Smooth muscle cell (in vitro differentiated cells): ENCODE data around the gene VWA3B. TPM values are rescaled to one million over a fixed set of nuclear protein-coding genes. Genes with fewer than 3 reads are reported as not detected.

Source experiments
- DNase-seq: peaks from one replicate; lab custom pipeline; 2025; ENCODE audit not compliant: unreplicated experiment; lab: John Stamatoyannopoulos, UW
- H2AFZ ChIP-seq: fragments of 200-600 bp; sonication (generic); 2 replicates; pipeline ENCODE4 v1.6.0; 2016; ENCODE audit warnings: antibody characterized with exemption, low read depth, mild to moderate bottlenecking
- H3F3A ChIP-seq: fragments of 200-600 bp; sonication (generic); 2 replicates; pipeline ENCODE4 v1.6.0; 2017; ENCODE audit warnings: antibody characterized with exemption, low read depth
- H3K27ac ChIP-seq: fragments of 200-600 bp; sonication (generic); 2 replicates; pipeline ENCODE4 v1.5.1; 2016; ENCODE audit warnings: low read depth, mild to moderate bottlenecking
- H3K27me3 ChIP-seq: fragments of 200-600 bp; sonication (generic); 2 replicates; pipeline ENCODE4 v1.6.1; 2016; ENCODE audit warnings: low read depth, mild to moderate bottlenecking
- H3K36me3 ChIP-seq: fragments of 200-600 bp; sonication (generic); 2 replicates; pipeline ENCODE4 v1.5.1; 2016; ENCODE audit warnings: low read depth
- H3K4me1 ChIP-seq: fragments of 200-600 bp; sonication (generic); 2 replicates; pipeline ENCODE4 v1.5.1; 2016; ENCODE audit warnings: low read depth
- H3K4me2 ChIP-seq: fragments of 200-600 bp; sonication (generic); 2 replicates; pipeline ENCODE4 v1.6.0; 2016; ENCODE audit warnings: mild to moderate bottlenecking
- H3K4me3 ChIP-seq: fragments of 200-600 bp; sonication (generic); 2 replicates; pipeline ENCODE4 v1.5.1; 2016; ENCODE audit warnings: mild to moderate bottlenecking
- H3K79me2 ChIP-seq: fragments of 200-600 bp; sonication (generic); 2 replicates; pipeline ENCODE4 v1.6.0; 2016; ENCODE audit warnings: low read depth, mild to moderate bottlenecking
- H3K9ac ChIP-seq: fragments of 200-600 bp; sonication (generic); 2 replicates; pipeline ENCODE4 v1.6.0; 2016; ENCODE audit warnings: low read depth
- H3K9me3 ChIP-seq: fragments of 200-600 bp; sonication (generic); replicated peaks from 2 replicates; pipeline ENCODE4 v1.5.1; 2016; ENCODE audit warnings: low read depth
- H4K20me1 ChIP-seq: fragments of 200-600 bp; sonication (generic); 2 replicates; pipeline ENCODE4 v1.6.0; 2016; ENCODE audit warnings: low read depth
- WGBS: methylation state at CpG from one replicate; pipeline ENCODE4 v1.1.7; 2016; ENCODE audit warnings: low lambda C conversion rate; 5-methylcytosine and 5-hydroxymethylcytosine counted together
- polyA plus RNA-seq: library from polyadenylated mRNA; unstranded; fragments of >200 nt; fragmentation: Nextera tagmentation; extraction: Ambion mirVana; gene quantifications from 2 replicates; pipeline ENCODE4 v1.2.1, GENCODE V29; 2016
- total RNA-seq: library from RNA; depleted of rRNA; stranded (reverse); fragments of >200 nt; gene quantifications from 2 replicates; pipeline ENCODE4 v1.2.3, GENCODE V29; 2014
- TF ChIP-seq, protein P1 (sequence below): fragments of 200-600 bp; sonication (generic); IDR thresholded peaks from 2 replicates; pipeline ENCODE4 v1.5.1; 2017; ENCODE audit warnings: borderline replicate concordance, mild to moderate bottlenecking, antibody characterized with exemption; ENCODE audit not compliant: insufficient read depth, poor library complexity, severe bottlenecking

Gene VWA3B
- total and polyA plus RNA-seq, 2 experiments from 2014 or later = not detected

DNA sequence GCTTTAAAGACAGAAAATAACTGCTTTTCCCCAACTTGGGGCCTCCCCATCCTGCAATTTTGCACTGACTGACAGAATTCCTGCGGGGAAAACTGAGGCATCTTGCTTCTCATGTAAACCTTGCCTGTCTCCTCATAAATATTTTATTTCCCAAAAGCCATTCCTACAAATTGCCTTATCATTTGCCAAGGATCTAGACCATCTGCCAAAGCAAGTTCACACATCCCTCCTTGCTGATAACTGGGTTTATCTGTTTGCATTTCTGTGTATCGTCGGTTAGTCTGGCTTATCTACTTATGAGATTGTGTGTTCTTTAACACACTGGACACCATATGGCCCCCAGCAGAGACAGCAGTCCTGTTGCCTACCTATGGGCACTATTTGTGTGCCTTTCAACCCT, 256.3 kb downstream of the VWA3B start:
- H3K27me3 ChIP-seq = peaks cover 56% of the 10 kb centered on the region
- WGBS = 52% methylated on average over 3 of the region's 3 CpGs

DNA sequence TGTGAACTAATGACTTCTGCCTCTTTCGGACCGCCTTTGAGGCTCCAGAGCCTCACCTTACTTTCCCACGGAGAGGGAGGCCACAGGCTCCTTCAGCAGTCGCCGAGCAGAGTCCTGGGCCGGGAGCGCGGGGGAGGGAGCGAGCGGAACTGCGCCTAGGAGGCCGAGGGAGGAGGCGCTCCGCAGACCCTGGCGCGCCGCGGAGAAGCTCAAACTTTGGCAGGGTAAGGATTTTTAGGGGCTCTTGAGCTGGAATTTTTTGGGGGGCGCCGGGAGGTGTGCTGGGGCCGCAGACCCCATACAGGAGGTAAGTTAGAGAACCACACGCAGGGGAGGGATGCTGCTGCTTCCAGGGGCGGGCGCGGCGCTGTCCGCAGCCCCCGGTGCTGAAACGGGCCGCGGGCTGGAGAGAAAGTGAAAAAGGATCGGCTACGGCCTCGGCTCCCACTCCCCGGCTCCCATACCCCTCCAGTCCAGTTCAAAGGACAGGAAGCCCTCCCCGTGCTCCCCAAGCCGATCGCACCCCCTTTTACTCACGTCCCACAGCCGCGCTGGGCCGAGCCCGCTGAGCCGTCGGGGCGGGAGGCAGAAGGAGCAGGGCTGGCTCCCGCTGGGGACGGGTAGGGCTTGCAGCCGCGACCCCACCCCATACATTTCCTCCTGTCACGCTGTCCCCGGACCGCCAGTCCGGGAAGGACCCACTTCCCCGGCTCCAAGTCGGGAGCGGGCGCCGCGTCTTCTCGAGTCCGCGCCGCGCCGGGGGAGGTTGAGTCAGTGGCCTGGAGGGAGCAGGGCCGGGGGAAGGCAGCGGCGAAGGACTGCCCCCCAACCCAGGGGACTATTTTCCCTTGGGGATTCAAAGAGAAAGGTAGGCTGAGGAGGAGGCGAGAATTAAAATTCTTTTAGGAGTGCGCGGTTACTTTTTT, 259.6 kb downstream of the VWA3B start, which contains the start of gene CNGA3:
TSS of gene CNGA3 (plus strand) at position 146 of the 926 bp plus-strand sequence. CDS start 23,520 bp downstream, outside the sequence.
- DNase-seq = peak; percentile 3
- Histone ChIP-seq H3K36me3 (no peaks in the 10 kb centered on the region), H3K79me2 (no peaks in the 10 kb centered on the region), H3K4me1 (peaks cover 8% of the 10 kb centered on the region), H2AFZ (no peak within 1 kb of the TSS), H3K27ac (no peak within 1 kb of the TSS), H3F3A (no peaks in the 10 kb centered on the region), H3K4me2 (peak within 1 kb of the TSS; percentile 85), H3K4me3 (peak within 1 kb of the TSS; percentile 42), H3K27me3 (peaks cover 81% of the 10 kb centered on the region), H3K9me3 (no peaks in the 10 kb centered on the region), H4K20me1 (no peaks in the 10 kb centered on the region), H3K9ac (no peak within 1 kb of the TSS)
- WGBS = 4% methylated on average over 70 of the region's 72 CpGs
- TF ChIP-seq, protein P1, sequence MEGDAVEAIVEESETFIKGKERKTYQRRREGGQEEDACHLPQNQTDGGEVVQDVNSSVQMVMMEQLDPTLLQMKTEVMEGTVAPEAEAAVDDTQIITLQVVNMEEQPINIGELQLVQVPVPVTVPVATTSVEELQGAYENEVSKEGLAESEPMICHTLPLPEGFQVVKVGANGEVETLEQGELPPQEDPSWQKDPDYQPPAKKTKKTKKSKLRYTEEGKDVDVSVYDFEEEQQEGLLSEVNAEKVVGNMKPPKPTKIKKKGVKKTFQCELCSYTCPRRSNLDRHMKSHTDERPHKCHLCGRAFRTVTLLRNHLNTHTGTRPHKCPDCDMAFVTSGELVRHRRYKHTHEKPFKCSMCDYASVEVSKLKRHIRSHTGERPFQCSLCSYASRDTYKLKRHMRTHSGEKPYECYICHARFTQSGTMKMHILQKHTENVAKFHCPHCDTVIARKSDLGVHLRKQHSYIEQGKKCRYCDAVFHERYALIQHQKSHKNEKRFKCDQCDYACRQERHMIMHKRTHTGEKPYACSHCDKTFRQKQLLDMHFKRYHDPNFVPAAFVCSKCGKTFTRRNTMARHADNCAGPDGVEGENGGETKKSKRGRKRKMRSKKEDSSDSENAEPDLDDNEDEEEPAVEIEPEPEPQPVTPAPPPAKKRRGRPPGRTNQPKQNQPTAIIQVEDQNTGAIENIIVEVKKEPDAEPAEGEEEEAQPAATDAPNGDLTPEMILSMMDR = no peak

More for the DNA sequence above, 256.3 kb downstream of the VWA3B start:
- Histone ChIP-seq H3F3A (no peaks in the 10 kb centered on the region), H2AFZ (no peak overlapping the region), H4K20me1 (no peaks in the 10 kb centered on the region), H3K4me1 (peaks cover 8% of the 10 kb centered on the region), H3K4me2 (no peak overlapping the region), H3K9me3 (no peaks in the 10 kb centered on the region), H3K79me2 (no peaks in the 10 kb centered on the region), H3K9ac (no peak overlapping the region), H3K36me3 (no peaks in the 10 kb centered on the region), H3K4me3 (no peak overlapping the region), H3K27ac (no peak overlapping the region)
- TF ChIP-seq, protein P1 = no peak
- no peak for DNase-seq

- H3K36me3 ChIP-seq = no peaks in the 10 kb centered on the region
- H2AFZ ChIP-seq = no peak overlapping the region
- 15% methylated on average over 54 of the region's 54 CpGs for whole genome bisulfite sequencing
- no peak overlapping the region for H3K27ac ChIP-seq
- no peak overlapping the region for H3K9ac ChIP-seq
- H3K4me3 ChIP-seq = no peak overlapping the region
- H4K20me1 ChIP-seq = no peaks in the 10 kb centered on the region
- H3K9me3 ChIP-seq = no peaks in the 10 kb centered on the region
- H3K4me2 ChIP-seq = peak overlapping the region; percentile 85
- no peak for DNase-seq
- peaks cover 81% of the 10 kb centered on the region for H3K27me3 ChIP-seq
- TF ChIP-seq, protein P1 = no peak
- H3F3A ChIP-seq = no peaks in the 10 kb centered on the region
- H3K79me2 ChIP-seq = no peaks in the 10 kb centered on the region
- H3K4me1 ChIP-seq = peaks cover 8% of the 10 kb centered on the region
These were observed 260.5 kb downstream of the VWA3B start for GRCh38 chr2:98347298-98348065.
